ENCODE data around the gene PGPEP1.
"Not testable (repeated sequence)": the region's sequence is repeated elsewhere in the genome, so short reads cannot be mapped to it uniquely, and the experiment has no call there.

The PGPEP1 gene

DNA sequence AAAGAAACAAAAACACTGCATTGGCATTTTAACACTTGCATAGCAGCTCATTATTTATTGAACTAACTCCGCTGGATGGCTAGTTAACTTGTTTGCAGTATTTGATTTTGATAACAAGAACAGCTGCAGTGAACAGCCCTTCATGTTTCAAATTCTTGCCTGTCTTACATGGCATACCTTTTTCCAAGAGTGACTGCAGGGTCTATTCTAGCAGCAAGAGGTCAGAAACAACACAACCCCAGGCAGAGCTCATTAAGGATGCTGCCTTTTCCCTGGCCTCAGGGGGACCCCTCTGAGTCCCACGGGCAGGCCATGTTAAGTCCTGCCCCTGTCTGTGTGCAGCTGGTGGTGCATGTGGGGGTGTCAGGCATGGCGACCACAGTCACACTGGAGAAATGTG, 16.6 kb downstream of the PGPEP1 start:
- peaks cover 9% of the 10 kb centered on the region for H3K9me3 ChIP-seq
- no peak overlapping the region for H3K9ac ChIP-seq
- no peak overlapping the region for H3K4me3 ChIP-seq
- peaks cover 54% of the 10 kb centered on the region for H3K36me3 ChIP-seq
- H3K27me3 ChIP-seq = no peaks in the 10 kb centered on the region
- no peak for TF ChIP-seq Cebpa-rat (IDR thresholded peaks at IDR 0.05)
- no peaks in the 10 kb centered on the region for H4K20me1 ChIP-seq
- H3K27ac ChIP-seq = no peak overlapping the region
- no peaks in the 10 kb centered on the region for H3K4me1 ChIP-seq
- H3K4me2 ChIP-seq = no peak overlapping the region

DNA sequence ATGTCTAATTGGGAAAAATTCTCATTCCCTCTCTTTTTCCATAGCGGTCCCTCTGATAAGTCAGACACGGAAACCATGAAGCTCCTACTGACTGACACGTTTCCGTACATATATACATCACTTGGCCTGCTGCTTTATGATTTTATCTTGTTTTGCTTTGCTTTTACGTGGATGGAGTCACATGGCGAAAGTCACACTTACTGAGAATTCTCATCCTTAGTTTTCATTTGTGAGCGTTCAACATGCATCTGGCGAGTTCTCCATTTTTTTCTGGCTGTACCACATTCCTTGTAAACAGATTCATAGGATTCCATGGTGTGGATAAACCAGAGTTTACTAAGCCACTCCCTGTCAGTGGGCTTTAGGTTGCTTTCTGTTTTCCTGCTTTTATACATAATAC, 21.2 kb downstream of the PGPEP1 start:
- Histone ChIP-seq H3K4me1 (peaks cover 26% of the 10 kb centered on the region), H3K27me3 (no peaks in the 10 kb centered on the region), H3K27ac (no peak overlapping the region), H4K20me1 (no peaks in the 10 kb centered on the region), H3K9ac (no peak overlapping the region), H3K9me3 (peaks cover 19% of the 10 kb centered on the region), H3K36me3 (peaks cover 59% of the 10 kb centered on the region), H3K4me2 (no peak overlapping the region), H3K4me3 (no peak overlapping the region)
- no peak for TF ChIP-seq Cebpa-rat (IDR thresholded peaks at IDR 0.05)

DNA sequence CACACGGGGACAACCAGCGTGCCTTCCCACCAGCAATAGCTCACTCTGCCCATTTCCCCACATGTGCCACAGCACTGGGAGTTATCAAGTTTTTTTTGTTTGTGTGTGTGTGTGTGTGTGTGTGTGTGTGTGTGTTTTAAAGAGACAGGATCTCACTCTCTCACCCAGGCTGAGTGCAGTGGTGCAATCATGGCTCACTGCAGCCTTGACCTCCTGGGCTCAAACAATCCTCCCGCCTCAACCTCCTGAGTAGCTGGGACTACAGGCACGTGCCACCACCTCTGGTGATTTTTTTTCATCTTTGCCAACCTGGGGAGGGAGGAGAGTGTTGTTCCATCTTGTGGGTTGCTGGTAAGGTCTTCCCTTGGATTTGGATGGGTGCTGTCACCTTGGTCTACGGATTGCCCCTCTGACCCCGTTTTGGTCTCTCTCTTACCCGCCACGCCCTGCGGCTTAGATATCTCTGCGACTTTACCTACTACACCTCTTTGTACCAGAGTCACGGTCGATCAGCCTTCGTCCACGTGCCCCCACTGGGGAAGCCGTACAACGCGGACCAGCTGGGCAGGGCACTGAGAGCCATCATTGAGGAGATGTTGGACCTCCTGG, 22.6 kb downstream of the PGPEP1 start:
- Histone ChIP-seq H3K4me1 (peaks cover 26% of the 10 kb centered on the region), H3K36me3 (peaks cover 50% of the 10 kb centered on the region), H3K4me3 (no peak overlapping the region), H3K4me2 (peak overlapping the region; percentile 61), H3K9ac (no peak overlapping the region), H4K20me1 (no peaks in the 10 kb centered on the region), H3K9me3 (peaks cover 12% of the 10 kb centered on the region), H3K27me3 (no peaks in the 10 kb centered on the region), H3K27ac (no peak overlapping the region)
- TF ChIP-seq Cebpa-rat (IDR thresholded peaks at IDR 0.05) = no peak

DNA sequence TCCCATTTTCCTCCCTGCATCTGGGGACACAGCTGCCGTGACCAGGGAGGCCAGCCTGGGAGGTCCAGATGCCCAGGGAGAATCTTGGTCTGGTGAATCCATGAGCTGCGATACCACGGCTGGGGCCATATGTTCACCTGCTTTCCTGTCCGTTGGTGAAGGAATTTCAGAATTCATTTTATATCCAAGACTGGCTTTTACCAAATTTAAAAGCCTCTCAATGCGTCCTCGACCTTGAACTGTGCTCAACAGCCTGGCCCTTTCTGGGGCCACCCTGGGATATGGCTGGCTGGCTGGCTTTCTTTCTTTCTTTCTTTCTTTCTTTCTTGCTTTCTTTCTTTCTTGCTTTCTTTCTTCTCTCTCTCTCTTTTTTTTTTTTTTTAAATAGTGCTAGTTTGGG, 23.4 kb downstream of the PGPEP1 start:
- peaks cover 42% of the 10 kb centered on the region for H3K36me3 ChIP-seq
- no peaks in the 10 kb centered on the region for H4K20me1 ChIP-seq
- H3K4me2 ChIP-seq = peak overlapping the region; percentile 61
- no peak overlapping the region for H3K9ac ChIP-seq
- peaks cover 12% of the 10 kb centered on the region for H3K9me3 ChIP-seq
- TF ChIP-seq Cebpa-rat (IDR thresholded peaks at IDR 0.05) = no peak
- peaks cover 26% of the 10 kb centered on the region for H3K4me1 ChIP-seq
- no peak overlapping the region for H3K27ac ChIP-seq
- H3K4me3 ChIP-seq = no peak overlapping the region
- no peaks in the 10 kb centered on the region for H3K27me3 ChIP-seq

DNA sequence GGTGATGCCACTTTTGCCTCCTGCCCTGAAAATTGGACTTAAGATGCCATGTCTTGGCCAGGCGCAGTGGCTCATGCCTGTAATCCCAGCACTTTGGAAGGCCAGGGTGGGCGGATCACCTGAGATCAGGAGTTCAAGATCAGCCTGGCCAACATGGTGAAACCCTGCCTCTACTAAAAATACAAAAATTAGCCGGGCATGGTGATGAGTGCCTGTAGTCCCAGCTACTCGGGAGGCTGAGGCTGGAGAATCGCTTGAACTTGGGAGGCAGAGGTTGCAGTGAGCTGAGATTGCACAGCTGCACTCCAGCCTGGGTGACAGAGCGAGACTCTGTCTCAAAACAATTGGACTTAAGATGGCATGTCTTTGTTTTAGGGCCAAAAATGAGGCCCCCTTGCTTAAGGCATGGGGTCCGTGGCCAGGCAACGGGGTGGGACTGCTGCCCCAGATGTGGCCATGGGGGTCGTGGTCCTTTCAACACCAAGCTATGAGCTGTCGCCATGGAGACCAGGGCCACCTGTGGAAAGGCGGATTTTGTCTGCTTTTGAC, 24.0 kb downstream of the PGPEP1 start:
- peak overlapping the region; percentile 61 for H3K4me2 ChIP-seq

DNA sequence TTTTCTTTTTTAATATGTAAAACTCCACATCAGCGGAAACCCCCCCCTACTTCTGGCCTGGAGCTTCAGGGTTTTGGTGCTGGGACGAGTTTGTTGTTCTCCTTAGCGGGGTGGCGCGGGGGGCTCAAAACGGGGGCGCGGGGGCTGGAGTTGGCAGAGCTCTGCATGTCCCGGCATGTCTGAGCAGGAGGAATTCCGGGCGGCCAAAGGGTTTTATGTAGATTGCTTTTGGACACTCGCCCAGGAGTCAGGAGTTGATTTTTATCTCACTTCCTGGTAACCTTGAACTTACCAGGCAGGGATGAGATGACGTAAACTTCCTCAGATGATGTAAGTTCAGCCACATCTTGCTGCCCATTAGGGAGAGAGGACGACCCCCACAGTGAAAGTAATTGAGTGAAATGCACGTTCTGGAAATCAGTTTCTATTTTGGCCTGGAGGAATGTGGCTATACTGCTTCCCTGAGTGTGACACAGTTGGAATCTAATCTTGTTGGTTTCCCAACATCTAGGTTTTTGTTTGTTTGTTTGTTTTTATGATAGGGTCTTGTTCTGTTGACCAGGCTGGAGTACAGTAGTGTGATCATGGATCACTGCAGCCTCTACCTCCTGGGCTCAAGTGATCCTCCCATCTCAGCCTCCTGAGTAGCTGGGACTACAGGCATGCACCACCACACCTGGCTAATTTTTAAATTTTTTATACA, 24.6 kb downstream of the PGPEP1 start:
- H3K4me2 ChIP-seq = peak overlapping the region; percentile 61
- peaks cover 32% of the 10 kb centered on the region; the same call in 1 of the 2 replicates for H3K36me3 ChIP-seq
- H3K9me3 ChIP-seq = peaks cover 12% of the 10 kb centered on the region
- H3K4me1 ChIP-seq = peaks cover 26% of the 10 kb centered on the region
- H3K27me3 ChIP-seq = no peaks in the 10 kb centered on the region
- TF ChIP-seq Cebpa-rat (IDR thresholded peaks at IDR 0.05) = no peak
- peak overlapping the region; percentile 48; the same call in 1 of the 2 replicates for H3K9ac ChIP-seq
- H4K20me1 ChIP-seq = no peaks in the 10 kb centered on the region
- peak overlapping the region; percentile 71 for H3K27ac ChIP-seq
- H3K4me3 ChIP-seq = no peak overlapping the region

More for the DNA sequence above, 24.0 kb downstream of the PGPEP1 start:
- H3K4me3 ChIP-seq, H4K20me1 ChIP-seq, H3K27me3 ChIP-seq: not testable (repeated sequence)
- H3K36me3 ChIP-seq = peaks cover 36% of the 10 kb centered on the region; the same call in 1 of the 2 replicates
- H3K9me3 ChIP-seq = peaks cover 12% of the 10 kb centered on the region
- H3K27ac ChIP-seq = peak overlapping the region; percentile 71
- peak overlapping the region; percentile 48; the same call in 1 of the 2 replicates for H3K9ac ChIP-seq
- peaks cover 26% of the 10 kb centered on the region for H3K4me1 ChIP-seq

DNA sequence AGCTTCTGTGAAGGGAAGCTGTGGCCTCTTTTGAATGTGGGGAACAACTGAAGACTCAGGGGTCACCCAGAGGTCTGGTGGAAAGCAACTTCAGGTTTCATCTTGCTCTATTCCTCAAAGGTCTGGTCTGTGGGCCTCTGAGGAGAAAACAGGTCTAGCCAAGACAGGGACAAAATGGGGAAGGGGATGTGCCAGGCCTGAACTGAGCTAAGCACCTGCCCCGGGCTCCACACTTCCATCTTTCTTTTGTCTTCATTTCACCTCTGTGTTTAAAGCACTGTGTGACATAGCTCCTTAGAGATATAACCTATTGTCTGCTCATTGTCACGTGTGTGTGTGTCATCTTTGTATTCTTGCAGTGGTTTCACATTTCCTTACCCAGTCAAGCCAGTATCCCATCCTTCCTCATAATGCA, 25.6 kb downstream of the PGPEP1 start:
- H4K20me1 ChIP-seq = no peaks in the 10 kb centered on the region
- no peak overlapping the region for H3K4me3 ChIP-seq
- TF ChIP-seq Cebpa-rat (IDR thresholded peaks at IDR 0.05) = no peak
- no peak overlapping the region for H3K4me2 ChIP-seq
- no peak overlapping the region for H3K9ac ChIP-seq
- H3K27ac ChIP-seq = peak overlapping the region; percentile 27; the same call in 1 of the 2 replicates
- H3K9me3 ChIP-seq = peaks cover 12% of the 10 kb centered on the region
- no peaks in the 10 kb centered on the region for H3K27me3 ChIP-seq
- peaks cover 26% of the 10 kb centered on the region for H3K4me1 ChIP-seq
- H3K36me3 ChIP-seq = peaks cover 28% of the 10 kb centered on the region; the same call in 1 of the 2 replicates

DNA sequence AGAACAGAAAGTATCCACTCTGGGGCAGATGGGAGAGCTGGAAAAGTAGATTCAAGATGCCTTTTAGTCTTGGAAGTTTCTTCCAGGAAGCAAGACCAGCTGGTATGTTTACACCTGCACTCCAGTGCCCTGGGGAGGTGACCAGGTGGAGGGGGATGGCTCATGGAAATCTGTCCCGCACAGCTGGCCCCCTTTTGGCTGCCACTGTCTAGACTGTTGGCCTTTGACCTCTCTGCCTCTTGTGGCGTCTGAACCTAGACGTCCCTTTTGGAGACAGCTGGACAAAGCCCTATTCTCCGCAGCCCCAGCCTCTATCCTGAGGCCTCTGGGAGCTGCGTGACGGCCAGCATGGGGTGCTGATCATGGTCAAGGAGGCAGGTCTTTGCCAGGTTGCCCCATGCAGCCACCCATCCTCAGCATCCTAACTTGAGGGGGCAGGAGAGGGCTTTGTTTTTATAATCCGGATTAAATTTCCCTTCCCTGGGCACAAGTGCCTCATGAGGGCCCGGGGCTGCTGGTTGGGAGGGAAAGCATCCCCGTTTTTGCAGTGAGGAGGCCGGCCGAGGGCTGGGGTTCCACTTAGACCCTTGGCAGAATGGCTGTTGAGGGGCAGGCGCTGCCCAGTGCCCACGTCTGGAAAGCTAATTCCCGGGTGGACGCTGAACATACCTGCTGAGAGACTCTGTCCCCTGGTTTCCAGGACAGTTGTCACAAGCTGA, 28.3 kb downstream of the PGPEP1 start:
- peaks cover 12% of the 10 kb centered on the region for H3K9me3 ChIP-seq
- H3K36me3 ChIP-seq = peaks cover 12% of the 10 kb centered on the region; the same call in 1 of the 2 replicates
- no peak overlapping the region for H3K4me2 ChIP-seq
- no peak overlapping the region for H3K4me3 ChIP-seq
- TF ChIP-seq Cebpa-rat (IDR thresholded peaks at IDR 0.05) = no peak
- H3K4me1 ChIP-seq = peaks cover 35% of the 10 kb centered on the region
- H3K27me3 ChIP-seq = no peaks in the 10 kb centered on the region
- H3K27ac ChIP-seq = no peak overlapping the region
- H4K20me1 ChIP-seq = no peaks in the 10 kb centered on the region
- H3K9ac ChIP-seq = no peak overlapping the region

DNA sequence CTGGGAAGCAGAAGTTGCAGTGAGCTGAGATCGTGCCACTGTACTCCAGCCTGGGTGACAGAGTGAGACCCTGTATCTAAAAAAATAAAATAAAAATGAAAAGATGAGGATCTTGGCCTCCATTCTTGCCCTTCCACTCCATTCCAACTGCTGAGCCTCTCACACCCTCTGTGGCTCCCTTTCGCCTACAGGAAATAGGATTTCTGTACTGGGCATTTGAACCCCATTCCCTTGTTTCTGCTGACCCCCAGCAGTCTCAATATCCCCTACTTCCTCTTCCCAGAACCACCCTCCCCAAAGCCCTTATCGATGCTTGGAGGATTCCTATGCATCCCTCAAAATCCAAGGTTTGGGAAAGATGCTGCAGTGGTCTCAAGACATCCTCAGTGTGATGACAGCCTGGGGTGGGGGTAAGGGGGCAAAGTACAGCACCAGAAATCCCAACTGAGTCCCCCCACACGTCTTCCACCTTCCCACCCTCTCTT, 33.1 kb downstream of the PGPEP1 start:
- no peak for TF ChIP-seq Cebpa-rat (IDR thresholded peaks at IDR 0.05)
- Histone ChIP-seq H3K4me3 (no peak overlapping the region), H3K9ac (peak overlapping the region; percentile 60; the same call in 1 of the 2 replicates), H3K27ac (peak overlapping the region; percentile 82), H4K20me1 (no peaks in the 10 kb centered on the region), H3K4me1 (peaks cover 49% of the 10 kb centered on the region), H3K4me2 (peak overlapping the region; percentile 86), H3K36me3 (no peaks in the 10 kb centered on the region), H3K9me3 (no peaks in the 10 kb centered on the region), H3K27me3 (no peaks in the 10 kb centered on the region)
